DND-41 (cell line): ENCODE results near the gene PADI2.

Experiments
- ATAC-seq: fragments of 200-7000 bp; cut with Tn5 transposase; 3 replicates; pipeline ENCODE4 v1.9.1; 2021; ENCODE audit warnings: low read depth; ENCODE audit not compliant: insufficient read depth
- DNase-seq: peaks from one replicate; pipeline ENCODE4 v3.0.0-alpha.2; 2020
- H2AFZ ChIP-seq: 2 replicates; pipeline ENCODE4 v1.6.0; 2012; ENCODE audit warnings: low read depth, low read length
- H3K27ac ChIP-seq: 2 replicates; pipeline ENCODE4 v1.5.1; 2012; ENCODE audit warnings: low read length, inconsistent platforms
- H3K27me3 ChIP-seq: fragments of 200-600 bp; sonication (generic); 2 replicates; pipeline ENCODE4 v1.6.0; 2012; ENCODE audit warnings: low read length, mild to moderate bottlenecking, inconsistent platforms; ENCODE audit not compliant: insufficient read depth, poor library complexity
- H3K36me3 ChIP-seq: 2 replicates; pipeline ENCODE4 v1.5.1; 2012; ENCODE audit warnings: low read length, inconsistent platforms; ENCODE audit not compliant: insufficient read depth
- H3K4me1 ChIP-seq: 2 replicates; pipeline ENCODE4 v1.5.1; 2012; ENCODE audit warnings: mild to moderate bottlenecking, low read length; ENCODE audit not compliant: insufficient read depth
- H3K4me2 ChIP-seq: 2 replicates; pipeline ENCODE4 v1.6.0; 2012; ENCODE audit warnings: mild to moderate bottlenecking, moderate library complexity, low read length, inconsistent platforms; ENCODE audit not compliant: insufficient read depth
- H3K4me3 ChIP-seq, 2 experiments: fragments of 200-600 bp in 1 of 2; shearing (Covaris generic) in 1 of 2; 2 replicates each; pipeline ENCODE4 v1.5.1; 2012 to 2016; ENCODE audit warnings: inconsistent platforms in 2 of 2, low read length in 2 of 2, mild to moderate bottlenecking in 2 of 2, low read depth in 1 of 2, moderate library complexity in 1 of 2
- H3K79me2 ChIP-seq: 2 replicates; pipeline ENCODE4 v1.6.0; 2012; ENCODE audit warnings: low read length, inconsistent platforms; ENCODE audit not compliant: insufficient read depth
- H3K9ac ChIP-seq: 2 replicates; pipeline ENCODE4 v1.6.0; 2012; ENCODE audit warnings: low read depth, mild to moderate bottlenecking, inconsistent platforms, low read length, moderate library complexity
- H3K9me3 ChIP-seq: 2 replicates; pipeline ENCODE4 v1.5.1; 2012; ENCODE audit warnings: low read length, moderate library complexity, mild to moderate bottlenecking, inconsistent platforms; ENCODE audit not compliant: insufficient read depth, severe bottlenecking
- H4K20me1 ChIP-seq: 2 replicates; pipeline ENCODE4 v1.6.0; 2012; ENCODE audit warnings: low read length; ENCODE audit not compliant: insufficient read depth
- CTCF ChIP-seq: IDR thresholded peaks from 2 replicates; pipeline ENCODE4 v1.5.1; 2012; ENCODE audit warnings: borderline replicate concordance, low read length, moderate library complexity, mild to moderate bottlenecking; ENCODE audit not compliant: poor library complexity, severe bottlenecking; ENCODE audit errors: extremely low read depth
- EZH2 ChIP-seq: IDR thresholded peaks from 3 replicates; pipeline ENCODE4 v1.6.1; 2012; ENCODE audit warnings: borderline replicate concordance, low read depth, mild to moderate bottlenecking, moderate library complexity, low read length, inconsistent platforms; ENCODE audit not compliant: severe bottlenecking

Gene PADI2

GRCh38 chr1:17082761-17083160 is 36.5 kb downstream of the PADI2 start:
- H3K9me3 ChIP-seq, result no peaks in the 10 kb centered on the region
- peaks cover under 1% of the 10 kb centered on the region for H3K27me3 ChIP-seq
- no peaks in the 10 kb centered on the region for H3K4me1 ChIP-seq
- DNase-seq (no peak), ATAC-seq (no peak)
- H3K79me2 ChIP-seq, result no peaks in the 10 kb centered on the region
- no peak overlapping the region for H3K9ac ChIP-seq
- no peak overlapping the region for H3K4me3 ChIP-seq
- H4K20me1 ChIP-seq, result no peaks in the 10 kb centered on the region; the same call in 1 of the 2 replicates
- no peaks in the 10 kb centered on the region for H3K36me3 ChIP-seq
- H2AFZ ChIP-seq, result no peak overlapping the region
- no peak for TF ChIP-seq CTCF
- no peak for TF ChIP-seq EZH2
- no peak overlapping the region for H3K27ac ChIP-seq
- no peak overlapping the region for H3K4me2 ChIP-seq

GRCh38 chr1:17081439-17081838 is 37.8 kb downstream of the PADI2 start:
- TF ChIP-seq CTCF, result no peak
- TF ChIP-seq EZH2, result no peak
- H3K9me3 ChIP-seq, result no peaks in the 10 kb centered on the region
- H2AFZ ChIP-seq, result no peak overlapping the region
- H3K4me1 ChIP-seq, result no peaks in the 10 kb centered on the region
- DNase-seq (no peak), ATAC-seq (no peak)
- no peak overlapping the region for H3K4me2 ChIP-seq
- H3K79me2 ChIP-seq, result no peaks in the 10 kb centered on the region
- no peak overlapping the region for H3K27ac ChIP-seq
- no peak overlapping the region for H3K9ac ChIP-seq
- peaks cover 5% of the 10 kb centered on the region for H3K27me3 ChIP-seq
- no peaks in the 10 kb centered on the region; the same call in 1 of the 2 replicates for H4K20me1 ChIP-seq
- H3K36me3 ChIP-seq, result no peaks in the 10 kb centered on the region
- H3K4me3 ChIP-seq, result no peak overlapping the region

- no peak for DNase-seq
- no peak overlapping the region for H3K4me2 ChIP-seq
These were observed 38.4 kb downstream of the PADI2 start for GRCh38 chr1:17080880-17081279.

More at GRCh38 chr1:17080880-17081279, 38.4 kb downstream of the PADI2 start:
- TF ChIP-seq CTCF (no peak), EZH2 (no peak)
- ATAC-seq, result no peak
- H2AFZ ChIP-seq, result no peak overlapping the region
- H3K9me3 ChIP-seq, result no peaks in the 10 kb centered on the region
- no peaks in the 10 kb centered on the region for H3K36me3 ChIP-seq
- no peak overlapping the region for H3K4me3 ChIP-seq
- no peaks in the 10 kb centered on the region for H3K79me2 ChIP-seq
- H4K20me1 ChIP-seq, result no peaks in the 10 kb centered on the region; the same call in 1 of the 2 replicates
- no peak overlapping the region for H3K9ac ChIP-seq
- no peaks in the 10 kb centered on the region for H3K4me1 ChIP-seq
- H3K27me3 ChIP-seq, result peaks cover 5% of the 10 kb centered on the region
- H3K27ac ChIP-seq, result no peak overlapping the region
